Measurements from ENCODE around the gene PPFIBP1.

DNA sequence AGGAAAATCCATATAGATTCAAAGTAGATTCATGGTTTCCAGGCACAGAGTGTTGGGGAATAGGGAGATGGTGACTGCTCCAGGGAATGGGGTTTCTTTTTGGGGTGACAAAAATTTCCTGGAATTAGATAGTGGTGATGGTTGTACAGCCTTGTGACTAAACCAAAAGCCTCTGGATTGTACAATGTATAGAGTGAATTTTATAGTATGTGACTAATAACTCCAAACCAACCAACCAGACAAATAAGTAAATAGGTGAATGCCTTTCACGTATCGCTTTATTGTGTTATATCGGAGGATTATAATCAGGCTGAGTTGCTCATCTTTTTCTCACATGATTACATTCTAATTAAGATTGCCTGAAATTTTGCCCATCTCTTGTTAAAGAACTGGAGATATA lies 24.6 kb upstream of the PPFIBP1 start:
- TF ChIP-seq POLR2A (IDR thresholded peaks at IDR 0.05; ENCODE audit: low read depth, low read length) = no peak
- TF ChIP-seq POLR2AphosphoS5 (IDR thresholded peaks at IDR 0.05; ENCODE audit: low read depth, low read length) = no peak

All from GM12892 (cell line).